Measurements from ENCODE around the gene ITGB6.

The ITGB6 gene

GRCh38 chr2:160087854-160088745 is 112.0 kb downstream of the ITGB6 start:
- no peak for DNase-seq (ENCODE audit: low spot score)

- DNase-seq (ENCODE audit: low spot score): no peak
Measured at GRCh38 chr2:160085662-160086061, 114.4 kb downstream of the ITGB6 start.

GRCh38 chr2:160077912-160078810 is 121.9 kb downstream of the ITGB6 start:
- DNase-seq (ENCODE audit: low spot score): no peak

- DNase-seq (ENCODE audit: low spot score): no peak
Measured at GRCh38 chr2:160076914-160077313, 123.2 kb downstream of the ITGB6 start.

- DNase-seq (ENCODE audit: low spot score): no peak
Measured at GRCh38 chr2:160076241-160076640, 123.8 kb downstream of the ITGB6 start.

GRCh38 chr2:160075171-160075570 is 124.9 kb downstream of the ITGB6 start:
- no peak for DNase-seq (ENCODE audit: low spot score)

GRCh38 chr2:160073284-160073888 is 126.7 kb downstream of the ITGB6 start:
- DNase-seq (ENCODE audit: low spot score): no peak

GRCh38 chr2:160068906-160069305 is 131.2 kb downstream of the ITGB6 start:
- no peak for DNase-seq (ENCODE audit: low spot score)

- DNase-seq (ENCODE audit: low spot score): no peak
Measured at GRCh38 chr2:160064916-160065315, 135.2 kb downstream of the ITGB6 start.

- no peak for DNase-seq (ENCODE audit: low spot score)
Measured at GRCh38 chr2:160063879-160064612, 136.0 kb downstream of the ITGB6 start.

- no peak for DNase-seq (ENCODE audit: low spot score)
Measured at GRCh38 chr2:160063271-160063670, 136.8 kb downstream of the ITGB6 start.

GRCh38 chr2:160062292-160063005 is 137.6 kb downstream of the ITGB6 start, which contains the start of gene PLA2R1:
Gene PLA2R1, minus strand, starts transcription at chr2:160062615. Its CDS starts 212 bp downstream, at chr2:160062403.
- DNase-seq (ENCODE audit: low spot score): no peak

- no peak for DNase-seq (ENCODE audit: low spot score)
Measured at GRCh38 chr2:160061944-160062291, 138.2 kb downstream of the ITGB6 start.

- no peak for DNase-seq (ENCODE audit: low spot score)
Measured at GRCh38 chr2:160061533-160061932, 138.5 kb downstream of the ITGB6 start.

GRCh38 chr2:160060297-160060696 is 139.8 kb downstream of the ITGB6 start:
- DNase-seq (ENCODE audit: low spot score): no peak

GRCh38 chr2:160057356-160057755 is 142.7 kb downstream of the ITGB6 start:
- DNase-seq (ENCODE audit: low spot score): no peak

- no peak for DNase-seq (ENCODE audit: low spot score)
Measured at GRCh38 chr2:160055726-160056108, 144.4 kb downstream of the ITGB6 start.

- DNase-seq (ENCODE audit: low spot score): no peak
Measured at GRCh38 chr2:160054984-160055725, 144.9 kb downstream of the ITGB6 start.

GRCh38 chr2:160053946-160054345 is 146.1 kb downstream of the ITGB6 start:
- no peak for DNase-seq (ENCODE audit: low spot score)

- DNase-seq (ENCODE audit: low spot score): no peak
Measured at GRCh38 chr2:160052531-160052930, 147.5 kb downstream of the ITGB6 start.
